Glomerular visceral epithelial cell (primary cell): ENCODE data around the gene HES1.
"Not testable (repeated sequence)": the region's sequence is repeated elsewhere in the genome, so short reads cannot be mapped to it uniquely, and the experiment has no call there.

Source experiments
- DNase-seq: peaks from one replicate; pipeline ENCODE4 v3.0.0-alpha.2; 2016; ENCODE audit errors: extremely low spot score

Gene HES1, protein sequence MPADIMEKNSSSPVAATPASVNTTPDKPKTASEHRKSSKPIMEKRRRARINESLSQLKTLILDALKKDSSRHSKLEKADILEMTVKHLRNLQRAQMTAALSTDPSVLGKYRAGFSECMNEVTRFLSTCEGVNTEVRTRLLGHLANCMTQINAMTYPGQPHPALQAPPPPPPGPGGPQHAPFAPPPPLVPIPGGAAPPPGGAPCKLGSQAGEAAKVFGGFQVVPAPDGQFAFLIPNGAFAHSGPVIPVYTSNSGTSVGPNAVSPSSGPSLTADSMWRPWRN

DNA sequence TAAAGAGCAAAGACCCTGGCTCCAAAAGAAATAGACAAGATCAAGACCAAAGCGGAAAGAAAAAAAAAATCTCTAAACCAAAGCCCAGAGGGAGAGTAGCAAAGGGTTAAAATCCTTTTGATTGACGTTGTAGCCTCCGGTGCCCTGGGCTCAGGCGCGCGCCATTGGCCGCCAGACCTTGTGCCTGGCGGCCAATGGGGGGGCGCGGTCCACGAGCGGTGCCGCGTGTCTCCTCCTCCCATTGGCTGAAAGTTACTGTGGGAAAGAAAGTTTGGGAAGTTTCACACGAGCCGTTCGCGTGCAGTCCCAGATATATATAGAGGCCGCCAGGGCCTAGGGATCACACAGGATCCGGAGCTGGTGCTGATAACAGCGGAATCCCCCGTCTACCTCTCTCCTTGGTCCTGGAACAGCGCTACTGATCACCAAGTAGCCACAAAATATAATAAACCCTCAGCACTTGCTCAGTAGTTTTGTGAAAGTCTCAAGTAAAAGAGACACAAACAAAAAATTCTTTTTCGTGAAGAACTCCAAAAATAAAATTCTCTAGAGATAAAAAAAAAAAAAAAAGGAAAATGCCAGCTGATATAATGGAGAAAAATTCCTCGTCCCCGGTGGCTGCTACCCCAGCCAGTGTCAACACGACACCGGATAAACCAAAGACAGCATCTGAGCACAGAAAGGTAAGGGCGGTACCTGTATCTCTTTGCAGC lies at the start of gene HES1:
TSS of gene HES1 (plus strand) at position 343 of the 713 bp plus-strand sequence. CDS start at position 576, 233 bp downstream.
- DNase-seq, result peak; percentile 98

DNA sequence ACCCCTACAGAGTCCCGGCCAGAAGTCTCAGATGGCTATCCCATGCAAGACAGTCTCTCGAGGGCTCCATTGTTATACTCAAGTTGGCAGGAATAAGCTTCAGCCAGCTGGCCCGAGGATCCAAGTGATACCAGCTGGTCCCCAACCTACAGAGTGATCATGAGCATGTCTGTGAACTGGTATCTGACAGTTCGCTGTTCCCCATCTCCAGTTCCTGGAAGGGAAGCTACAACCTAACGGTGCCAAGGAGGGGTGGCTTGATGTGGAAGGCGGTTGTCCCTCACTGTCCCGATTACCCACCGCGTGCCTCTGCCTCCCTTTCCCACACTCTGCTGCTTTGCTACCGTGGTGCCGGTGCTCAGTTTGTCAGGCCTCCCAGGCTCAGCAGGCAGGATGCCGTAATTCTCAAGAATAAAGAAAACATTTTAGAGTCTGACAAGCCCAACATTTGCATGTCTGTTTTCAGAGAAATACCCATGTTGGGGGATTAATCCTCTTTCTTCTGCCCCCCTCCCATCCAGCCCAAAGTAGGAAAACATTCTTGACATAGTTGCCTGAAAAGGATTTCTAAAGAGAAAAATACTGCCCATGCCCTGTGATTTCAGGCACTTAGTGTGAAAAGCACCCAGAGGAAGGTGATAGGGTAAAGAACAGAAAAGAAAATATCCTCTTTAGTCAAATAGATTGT lies 49.4 kb upstream of the HES1 start:
- DNase-seq, result no peak

DNA sequence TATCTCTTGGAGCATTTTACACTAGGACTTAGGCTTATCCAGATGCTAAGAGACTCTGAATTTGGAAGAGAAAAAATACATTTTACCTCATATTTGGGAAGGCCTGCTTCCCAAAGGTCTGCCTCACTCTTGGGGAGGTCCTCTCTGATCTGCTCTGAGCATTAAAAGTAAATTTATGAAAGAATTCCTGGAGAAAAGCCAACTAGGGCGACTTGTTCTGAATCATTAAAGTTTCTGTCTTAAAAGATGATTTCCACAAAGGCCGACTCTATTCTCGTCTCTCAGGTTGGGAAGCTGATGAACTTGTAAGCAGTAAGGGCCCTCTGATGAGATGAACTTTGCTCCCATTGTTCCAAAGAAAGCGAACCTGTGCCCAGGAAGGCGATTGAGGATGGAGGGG lies 48.7 kb upstream of the HES1 start:
- no peak for DNase-seq

DNA sequence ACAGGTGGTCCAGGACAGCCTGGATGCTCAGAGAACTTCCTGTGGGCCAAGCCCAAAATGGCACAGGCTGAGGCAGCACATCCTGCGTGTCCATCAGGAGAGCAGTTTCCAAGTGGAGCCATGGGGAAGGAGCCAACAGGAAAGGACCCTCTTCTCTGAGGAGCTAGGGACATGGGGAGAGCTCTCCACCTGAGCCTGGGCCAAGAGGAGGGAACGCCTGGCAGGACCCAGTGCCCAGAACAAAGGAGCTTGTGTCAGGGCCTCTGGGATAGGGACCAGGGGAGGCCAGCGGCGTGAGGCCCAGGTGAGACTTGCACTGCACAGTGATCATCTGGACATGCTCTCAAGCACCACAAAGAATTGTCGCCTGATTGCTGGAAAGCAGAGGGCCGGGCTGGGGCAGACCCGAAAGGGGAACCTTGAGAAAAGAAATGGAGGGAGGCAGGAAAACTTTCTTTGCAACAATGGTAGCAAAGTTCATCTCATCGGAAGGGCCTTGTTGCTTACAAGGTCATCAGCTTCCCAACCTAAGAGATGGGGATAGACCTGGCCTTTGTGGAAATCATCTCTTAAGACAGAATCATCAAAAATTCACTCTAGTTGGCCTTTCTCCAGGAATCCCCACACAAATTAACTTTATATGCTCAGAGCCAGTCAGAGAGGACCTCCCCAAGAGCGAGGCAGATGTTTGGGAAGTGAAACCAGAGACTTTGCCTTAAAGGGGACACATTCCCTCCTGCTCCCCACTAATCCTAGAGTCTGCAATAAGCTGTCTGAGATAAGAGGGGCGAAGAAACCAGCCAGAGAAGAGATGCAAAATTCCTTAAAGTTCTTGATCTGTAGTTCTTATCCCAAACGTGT lies 47.7 kb upstream of the HES1 start:
- peak; percentile 47 for DNase-seq

DNA sequence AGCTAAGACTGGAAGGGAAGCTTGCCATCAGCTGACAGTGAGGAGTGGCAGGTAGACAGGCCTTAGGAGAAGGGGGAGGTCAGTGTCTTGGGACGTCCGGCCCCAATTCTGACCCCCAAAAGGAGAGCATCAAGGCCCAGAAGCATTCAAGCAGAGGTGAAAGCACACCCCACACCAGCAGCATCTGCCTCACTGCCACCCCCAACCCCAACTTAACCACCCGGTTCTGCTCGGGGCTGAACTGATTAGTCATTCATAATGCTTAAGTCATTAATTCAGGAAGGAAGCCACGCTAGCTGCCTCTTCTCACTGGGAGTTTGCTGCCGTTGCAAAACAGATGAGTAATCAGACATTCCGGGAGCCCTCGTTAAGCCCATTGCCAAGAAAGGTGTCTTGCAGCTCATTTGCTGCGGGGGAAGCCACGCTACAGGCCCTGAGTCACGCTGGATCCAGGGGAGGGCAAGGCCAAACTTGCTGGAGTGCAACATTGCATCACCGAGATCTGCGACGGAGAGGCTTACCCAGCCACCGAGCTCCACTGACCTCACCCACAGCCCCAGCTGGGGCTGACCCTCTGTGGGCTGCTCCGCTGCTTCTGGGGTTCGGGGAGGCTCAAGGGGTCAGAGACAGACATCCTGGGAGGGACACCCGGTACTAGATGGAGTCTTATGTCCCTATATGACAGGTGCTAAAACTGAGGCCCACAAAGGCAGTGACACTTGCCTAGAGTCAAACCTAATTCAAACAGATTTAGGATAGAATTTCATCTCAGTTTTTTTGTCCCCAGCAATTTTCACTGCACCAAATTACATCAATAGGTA lies 46.4 kb upstream of the HES1 start:
- DNase-seq, result peak; percentile 99

DNA sequence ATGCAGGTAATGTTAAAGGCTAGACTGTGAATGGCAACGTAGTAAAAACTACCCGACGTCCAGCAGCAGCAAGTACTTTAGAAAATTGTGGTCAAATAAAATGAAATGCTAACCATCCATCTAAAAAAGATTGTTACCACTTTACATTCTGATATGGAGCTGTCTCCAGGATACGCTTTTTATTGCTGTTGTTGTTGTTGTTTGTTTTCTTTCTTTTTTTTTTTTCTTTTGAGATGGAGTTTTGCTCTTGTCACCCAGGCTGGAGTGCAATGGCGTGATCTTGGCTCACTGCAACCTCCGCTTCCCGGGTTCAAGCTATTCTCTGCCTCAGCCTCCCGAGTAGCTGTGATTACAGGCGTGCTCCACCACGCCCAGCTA lies 45.8 kb upstream of the HES1 start:
- DNase-seq, result not testable (repeated sequence)

DNA sequence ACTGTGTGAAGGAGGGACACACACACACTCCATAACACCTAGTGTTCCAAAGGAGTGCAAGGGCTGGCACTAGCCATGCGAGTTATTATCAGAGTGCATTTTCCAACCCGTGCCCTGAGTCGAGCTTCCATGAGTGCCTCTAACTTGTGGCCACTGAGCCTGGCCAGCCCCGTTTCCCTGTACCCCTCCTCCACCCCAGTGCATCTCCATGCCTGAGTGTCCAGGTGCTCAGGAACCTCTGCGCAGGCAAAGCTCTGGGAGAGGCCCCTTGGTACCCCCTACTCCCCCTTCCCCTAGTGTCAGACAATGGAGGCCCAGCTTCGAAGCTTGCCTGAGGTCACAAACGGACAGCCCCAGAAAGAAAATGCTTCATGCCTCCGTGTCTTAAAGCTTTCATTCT lies 45.2 kb upstream of the HES1 start:
- DNase-seq, result no peak

DNA sequence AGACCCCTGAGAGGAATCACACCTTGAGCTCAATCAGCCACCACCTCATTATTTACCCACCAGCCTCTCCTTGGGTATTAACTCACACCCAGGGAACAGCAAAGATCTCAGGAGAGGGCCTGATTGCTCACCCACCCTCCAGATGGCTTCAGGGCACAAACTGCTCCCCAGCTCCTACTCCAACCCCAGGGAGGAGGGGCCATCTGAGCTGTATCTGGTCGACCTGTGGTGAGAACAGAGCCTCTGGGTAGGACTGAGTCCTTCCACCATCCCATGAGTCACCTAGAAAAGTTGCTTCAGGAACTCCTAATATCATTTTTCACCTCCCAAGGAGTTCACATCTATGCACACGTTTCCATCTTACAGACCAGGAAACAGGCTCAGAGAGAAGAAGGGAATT lies 44.8 kb upstream of the HES1 start:
- peak; percentile 90 for DNase-seq

DNA sequence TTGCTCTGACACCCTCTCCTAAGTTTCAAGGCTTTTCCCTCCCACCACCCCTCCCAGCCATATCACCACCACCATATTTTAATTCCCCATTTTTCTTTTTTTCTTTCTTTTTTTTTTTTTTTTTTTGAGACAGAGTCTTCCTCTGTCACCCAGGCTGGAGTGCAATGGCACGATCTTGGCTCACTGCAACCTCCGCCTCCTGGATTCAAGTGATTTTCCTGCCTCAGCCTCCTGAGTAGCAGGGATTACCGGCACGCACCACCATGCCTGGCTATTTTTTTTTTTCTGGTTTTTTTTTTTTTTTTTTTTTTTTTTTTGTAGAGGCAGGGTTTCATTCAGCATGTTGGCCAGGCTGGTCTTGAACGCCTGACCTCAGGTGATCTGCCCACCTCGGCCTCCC lies 44.1 kb upstream of the HES1 start:
- not testable (repeated sequence) for DNase-seq

DNA sequence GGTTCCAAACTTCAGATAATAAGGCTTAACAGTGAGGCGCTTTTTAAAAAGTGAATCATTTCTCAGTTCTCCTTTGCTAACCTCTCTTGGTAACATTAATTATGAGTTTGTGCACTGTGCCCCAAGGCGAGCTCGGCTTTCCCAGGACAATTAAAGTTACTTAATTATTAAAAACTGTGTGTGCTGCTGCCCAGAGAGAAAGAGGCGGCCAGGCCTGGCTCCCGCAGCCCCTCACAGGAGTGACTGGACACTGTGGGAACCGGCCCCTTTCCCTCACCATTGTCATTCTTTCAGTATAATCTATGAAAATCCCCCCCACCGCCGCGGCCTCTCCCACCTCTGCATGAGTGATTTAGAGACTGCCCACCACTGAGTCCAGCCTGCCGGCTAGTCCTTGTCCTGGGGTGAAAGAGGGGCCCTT lies 43.1 kb upstream of the HES1 start:
- DNase-seq, result no peak

DNA sequence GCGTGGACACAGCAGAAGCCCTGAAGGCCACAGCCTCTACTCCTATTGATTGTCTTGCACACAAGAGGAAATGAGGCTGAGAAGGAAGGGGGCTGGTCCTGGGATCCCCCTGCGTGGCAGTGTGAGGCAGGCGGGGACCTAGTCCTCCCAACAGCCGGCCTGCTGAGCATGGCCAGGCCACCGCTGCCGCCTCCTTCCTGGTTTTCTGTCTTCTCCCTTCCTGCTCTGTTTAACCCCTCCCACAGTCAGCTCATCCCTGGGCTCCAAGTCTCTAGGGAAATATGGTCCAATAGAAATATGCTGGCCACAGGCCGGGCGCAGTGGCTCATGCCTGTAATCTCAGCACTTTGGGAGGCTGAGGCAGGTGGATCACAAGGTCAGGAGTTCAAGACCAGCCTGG lies 42.1 kb upstream of the HES1 start:
- DNase-seq, result no peak

DNA sequence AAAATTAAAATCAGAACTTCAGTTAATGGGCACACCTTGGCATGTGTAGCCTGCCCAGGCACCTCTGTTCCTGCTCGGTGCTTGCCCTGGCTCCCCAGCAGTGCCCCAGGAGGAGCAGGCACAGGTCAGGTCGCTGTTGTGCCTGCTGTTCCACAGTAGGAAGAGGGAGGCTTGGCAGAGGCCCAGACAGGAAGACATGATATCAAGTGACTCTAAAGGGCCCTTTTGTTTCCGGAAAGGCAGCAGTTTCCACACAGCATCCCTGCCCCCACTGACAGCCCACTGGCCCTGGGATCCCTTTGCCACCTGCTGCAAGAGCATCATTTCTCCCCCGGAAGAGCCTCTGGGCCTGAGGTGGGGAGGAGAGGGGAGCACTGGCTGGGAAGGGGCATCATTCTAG lies 40.5 kb upstream of the HES1 start:
- no peak for DNase-seq

DNA sequence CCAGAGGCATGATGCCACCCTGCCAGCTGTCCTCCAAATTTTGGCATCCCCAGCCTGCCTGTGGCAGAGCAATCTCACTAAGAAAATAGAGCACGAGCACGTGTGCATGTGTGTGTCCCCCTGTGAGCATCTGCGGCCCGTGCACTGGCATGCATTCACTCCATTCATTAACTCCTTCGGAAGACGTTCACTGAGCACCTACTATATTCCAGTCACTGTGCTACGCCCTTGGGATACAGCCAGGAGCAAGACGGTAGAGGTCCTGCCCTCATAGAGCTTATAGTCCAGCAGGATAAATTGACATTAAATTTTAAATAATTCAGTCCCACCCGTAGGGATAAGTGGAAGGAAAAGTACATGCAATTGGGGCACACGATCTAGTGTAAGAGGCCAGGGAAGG lies 40.0 kb upstream of the HES1 start:
- no peak for DNase-seq

DNA sequence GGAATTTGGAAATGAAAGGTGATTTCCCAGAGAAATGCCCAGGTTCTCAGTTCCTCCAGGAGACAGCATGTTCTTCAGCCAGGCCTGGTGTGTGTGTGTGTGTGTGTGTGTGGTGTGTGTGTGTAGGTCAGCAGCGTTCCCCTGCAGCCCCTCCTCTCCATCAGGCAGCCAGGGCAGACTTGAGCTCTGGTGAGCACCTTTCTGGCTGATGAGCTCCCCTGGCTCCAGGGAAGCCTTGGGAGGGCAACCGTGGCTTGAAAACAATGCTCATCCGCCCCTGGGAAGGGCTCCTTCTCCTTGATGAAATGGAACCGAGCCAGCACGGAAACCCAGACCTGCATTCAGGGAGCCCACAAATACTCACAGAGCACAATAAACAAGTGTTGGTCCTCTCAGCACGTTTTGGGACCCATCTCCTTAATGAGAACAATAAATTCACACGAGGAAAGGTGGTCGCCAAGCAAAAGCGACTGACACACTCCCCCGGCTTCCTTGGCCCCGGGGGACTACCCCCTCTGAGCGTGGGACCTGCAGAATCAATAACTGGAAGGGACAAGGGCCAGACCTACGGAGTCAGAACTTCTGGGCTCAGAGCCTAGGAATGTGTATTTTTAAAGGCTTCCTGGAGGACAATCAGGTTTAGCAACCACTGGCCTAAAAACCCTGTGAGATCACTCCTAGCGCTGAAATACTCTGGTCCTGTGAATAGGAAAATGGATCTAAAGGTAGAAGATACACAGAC lies 38.6 kb upstream of the HES1 start:
- no peak for DNase-seq

DNA sequence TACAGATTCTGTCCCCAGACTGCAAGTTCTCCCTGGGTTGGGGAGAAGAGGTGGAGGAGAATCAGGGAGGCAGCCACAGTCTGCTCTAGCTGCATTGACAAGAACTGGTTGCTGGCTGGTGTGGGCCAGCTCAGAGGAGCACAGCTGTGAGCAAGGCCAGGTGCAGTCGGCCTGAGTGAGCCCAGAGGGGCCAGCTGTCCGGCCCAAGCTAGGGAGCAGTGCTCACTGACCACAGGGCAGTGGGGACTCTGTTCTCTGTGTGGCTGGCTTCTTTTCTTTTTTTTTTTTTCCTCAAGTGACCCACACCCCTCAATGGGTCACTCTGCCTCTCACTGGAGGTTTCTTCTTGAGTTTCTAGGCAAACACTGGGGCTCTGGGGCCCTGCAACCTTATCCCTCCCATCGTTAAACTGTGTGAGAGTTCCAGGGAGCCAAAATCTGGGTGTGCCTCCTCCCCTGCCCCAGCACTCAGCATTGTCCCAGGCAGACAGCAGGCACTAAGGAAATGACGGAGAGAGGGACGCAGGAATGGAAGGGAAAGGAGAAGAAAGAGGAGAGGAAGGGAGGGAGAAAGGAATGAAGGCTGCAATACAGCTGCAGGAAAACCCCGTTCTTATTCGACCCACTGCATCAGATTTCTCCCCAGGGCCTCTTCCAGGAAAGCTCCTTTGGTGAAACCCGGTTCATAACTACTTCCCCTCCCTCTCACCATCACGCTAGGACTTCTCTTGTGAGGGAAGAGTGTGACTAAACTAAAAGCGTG lies 37.7 kb upstream of the HES1 start:
- peak; percentile 17 for DNase-seq

DNA sequence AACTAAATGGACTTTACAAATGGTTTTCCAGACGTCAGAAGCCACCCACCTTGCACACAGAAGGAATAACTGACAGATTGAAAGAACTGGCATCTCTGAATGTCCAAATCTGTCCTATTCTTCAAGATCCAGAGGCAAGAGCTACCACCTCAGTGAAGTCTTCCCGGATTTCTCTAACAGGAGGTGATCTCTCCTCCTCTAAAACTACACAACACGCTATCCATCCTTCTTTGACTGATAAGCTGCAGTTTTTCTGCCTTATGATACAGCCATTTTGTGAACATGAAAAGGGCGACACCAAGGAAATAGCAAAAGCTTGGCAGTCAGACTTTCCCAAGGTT lies 37.1 kb upstream of the HES1 start:
- no peak for DNase-seq

DNA sequence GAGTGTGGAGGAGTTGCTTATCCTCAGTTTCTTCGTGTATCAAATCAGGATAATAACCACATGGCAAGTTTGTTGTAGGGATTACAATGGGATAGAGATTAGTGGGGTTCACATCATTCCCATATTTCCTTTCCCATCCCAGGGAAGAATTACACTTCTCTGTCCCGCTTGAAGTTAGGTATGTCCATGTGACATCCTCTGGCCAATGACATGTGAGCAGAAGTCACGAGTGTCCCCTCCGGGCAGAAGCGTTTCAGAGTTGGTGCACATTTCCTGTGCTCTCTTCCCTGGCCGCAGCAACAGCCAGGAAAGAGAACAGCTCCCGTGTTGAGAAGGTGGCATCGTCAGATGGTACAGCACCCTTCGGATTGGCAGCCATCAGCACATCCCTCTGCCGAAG lies 36.7 kb upstream of the HES1 start:
- DNase-seq, result no peak

DNA sequence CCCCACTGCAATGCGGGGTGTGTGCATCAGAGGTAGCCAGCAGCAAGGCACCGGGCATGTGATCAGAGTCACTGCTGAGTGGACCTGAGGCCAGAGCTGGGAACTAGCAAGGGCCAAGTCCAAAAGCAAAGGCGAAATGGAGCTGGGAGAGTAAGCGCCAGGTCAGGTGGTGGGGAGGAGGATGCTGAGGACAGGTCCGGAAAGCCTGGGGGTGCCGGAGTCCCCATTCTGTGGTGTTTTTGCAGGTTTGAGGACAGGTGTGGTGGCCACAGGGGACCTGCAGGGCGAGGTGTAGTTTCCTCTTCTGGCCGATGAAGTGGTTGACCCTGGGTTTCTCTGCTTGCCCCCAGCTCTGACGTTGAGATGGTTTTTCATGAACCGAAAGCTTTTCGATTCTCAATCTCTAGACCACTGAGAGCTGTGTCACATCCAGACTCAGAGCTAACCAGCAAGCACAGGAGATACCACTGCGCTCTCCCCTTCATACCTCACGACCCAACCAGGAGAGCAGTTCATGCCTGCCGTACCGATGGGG lies 35.0 kb upstream of the HES1 start:
- no peak for DNase-seq

DNA sequence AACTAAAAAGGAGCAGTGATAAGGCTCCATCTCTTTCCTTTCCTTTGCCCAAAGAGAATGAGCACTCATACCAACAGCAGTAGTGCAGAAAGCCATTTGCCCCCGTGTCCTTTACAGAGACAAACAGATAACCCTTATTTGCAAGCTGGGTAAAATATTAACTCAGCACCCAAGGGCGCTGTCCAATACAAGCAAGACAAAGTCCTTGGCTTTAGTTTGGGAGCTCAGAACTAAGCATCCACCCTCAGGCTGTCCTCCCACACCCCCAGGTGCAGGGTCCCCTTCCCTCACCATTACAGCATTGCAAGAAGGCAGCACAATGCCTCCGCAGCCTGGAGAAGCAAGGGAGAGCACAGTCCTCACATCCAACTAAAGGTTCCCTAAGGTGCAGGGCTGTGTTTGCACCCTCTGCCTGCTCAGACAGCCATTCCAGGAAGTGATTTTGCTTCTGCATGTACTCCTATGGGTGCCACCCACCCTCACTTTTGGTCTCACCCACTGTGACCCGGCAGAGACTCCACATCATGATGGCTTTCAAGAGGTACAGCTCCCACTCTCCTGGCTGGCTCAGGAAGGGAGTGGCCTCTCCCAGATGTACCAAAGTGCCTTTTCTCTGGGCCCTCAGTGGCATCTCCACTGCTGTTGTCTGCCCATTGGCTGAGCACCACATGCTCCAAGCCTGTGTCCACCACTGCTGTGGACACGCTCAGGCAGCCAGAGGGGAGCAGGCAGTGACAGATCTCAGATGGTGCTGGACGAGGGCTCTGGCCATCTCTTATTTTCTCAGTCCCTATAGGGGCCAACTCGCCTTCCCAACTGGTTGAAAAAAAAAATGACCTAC lies 34.1 kb upstream of the HES1 start:
- no peak for DNase-seq
